Mucosa of gallbladder (tissue), 1 donor: ENCODE data around the gene LRRC73. TPM values are rescaled to one million over a fixed set of nuclear protein-coding genes. Genes with fewer than 3 reads are reported as not detected.
"Not testable (repeated sequence)": the region's sequence is repeated elsewhere in the genome, so short reads cannot be mapped to it uniquely, and the experiment has no call there.

Source experiments
- DNase-seq: peaks from one replicate; pipeline ENCODE4 v3.0.0-alpha.2; 2020; ENCODE audit warnings: low spot score
- total RNA-seq: library from RNA; stranded (reverse); gene quantifications from one replicate; pipeline ENCODE4 v1.2.1, GENCODE V29; 2021
- donor health status: DM: no; HTN: no; CAD: no.

Gene LRRC73
- 7.0 TPM for total RNA-seq

DNA sequence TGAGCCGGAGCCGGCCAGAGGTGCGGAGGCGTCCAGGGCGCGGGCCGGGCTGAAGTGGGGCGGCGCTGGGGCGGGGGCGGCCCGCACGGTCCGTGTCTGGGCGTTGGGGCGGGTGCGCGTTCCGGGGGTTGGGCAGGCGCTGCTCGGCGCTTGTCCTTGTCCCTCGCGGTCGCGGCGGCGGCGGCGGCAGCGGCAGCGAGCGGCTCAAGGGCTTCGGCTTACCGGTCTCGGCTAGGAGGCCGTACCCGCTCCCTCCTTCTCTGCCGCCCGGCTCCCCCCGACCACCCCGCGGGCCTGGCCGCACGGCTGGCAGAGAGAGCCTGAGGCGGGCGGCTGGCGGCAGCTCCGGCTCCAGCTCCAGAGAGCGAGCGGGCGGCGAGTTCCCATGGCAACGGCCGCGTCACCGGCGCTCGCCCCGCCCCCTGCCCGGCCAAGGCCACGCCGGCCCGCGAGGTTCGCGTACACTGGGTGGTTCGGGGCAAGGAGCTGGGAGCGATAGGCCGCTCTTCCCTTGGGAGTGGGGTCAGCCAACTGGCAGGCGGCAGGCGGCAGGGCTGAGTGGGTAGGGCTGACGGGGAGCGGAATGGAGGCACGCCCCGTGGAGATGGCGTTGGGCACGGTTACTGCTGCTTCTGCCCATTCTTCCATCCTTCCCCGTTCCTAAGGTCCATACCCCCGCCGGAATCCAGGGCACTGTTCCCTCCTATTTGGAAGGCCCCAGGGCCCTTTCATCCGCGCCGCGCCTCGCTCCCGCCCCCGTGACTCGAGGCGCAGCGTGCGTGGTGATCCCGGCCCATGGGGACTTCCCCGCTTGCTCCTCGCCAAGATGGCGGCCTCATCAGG, at the start of gene LRRC73:
LRRC73 (minus strand) TSS at position 363 of the 843 bp plus-strand sequence. CDS start 561 bp downstream, outside the sequence.
- peak; percentile 90 for DNase-seq

DNA sequence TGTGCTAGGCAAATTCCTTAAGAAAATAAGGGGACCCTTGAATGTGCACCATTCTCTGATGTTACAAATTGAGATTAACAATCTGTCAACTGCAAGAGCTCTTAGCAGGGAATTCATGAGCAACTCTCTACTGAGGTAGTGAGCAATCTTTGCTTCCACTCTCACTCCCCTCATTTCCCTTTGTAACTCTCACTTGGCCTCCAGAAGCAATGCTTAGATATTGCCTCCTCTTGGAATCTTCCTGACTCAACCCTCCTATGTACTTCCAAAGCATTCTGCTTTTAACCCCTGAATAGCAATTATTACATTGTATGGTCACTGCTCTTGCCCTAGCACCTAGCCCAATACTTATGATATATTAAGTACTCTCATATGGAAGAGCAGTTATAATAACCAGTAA, 49.2 kb upstream of the LRRC73 start:
- no peak for DNase-seq

GRCh38 chr6:43557620-43558019, 47.5 kb upstream of the LRRC73 start:
- DNase-seq, result not testable (repeated sequence)

GRCh38 chr6:43547222-43547621, 37.1 kb upstream of the LRRC73 start:
- DNase-seq, result no peak

DNA sequence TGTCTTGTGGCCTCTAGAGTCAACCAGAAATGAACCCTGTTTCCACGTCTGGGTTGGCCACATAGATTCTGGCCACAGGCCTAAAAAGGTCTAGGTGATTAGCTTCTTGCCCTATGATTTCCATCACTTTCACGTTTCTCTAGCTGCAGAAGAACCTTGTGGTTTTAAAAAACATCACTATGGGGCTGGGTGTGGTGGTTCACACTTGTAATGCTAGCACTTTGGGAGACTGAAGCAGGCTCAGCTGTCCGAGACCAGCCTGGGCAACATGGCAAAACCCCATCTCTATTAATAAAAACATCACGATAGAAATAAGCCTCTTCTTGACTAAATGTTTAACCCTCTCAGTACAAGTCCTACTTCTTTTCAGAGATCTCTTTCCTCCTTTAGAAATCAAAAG, 34.3 kb upstream of the LRRC73 start:
- DNase-seq, result no peak

DNA sequence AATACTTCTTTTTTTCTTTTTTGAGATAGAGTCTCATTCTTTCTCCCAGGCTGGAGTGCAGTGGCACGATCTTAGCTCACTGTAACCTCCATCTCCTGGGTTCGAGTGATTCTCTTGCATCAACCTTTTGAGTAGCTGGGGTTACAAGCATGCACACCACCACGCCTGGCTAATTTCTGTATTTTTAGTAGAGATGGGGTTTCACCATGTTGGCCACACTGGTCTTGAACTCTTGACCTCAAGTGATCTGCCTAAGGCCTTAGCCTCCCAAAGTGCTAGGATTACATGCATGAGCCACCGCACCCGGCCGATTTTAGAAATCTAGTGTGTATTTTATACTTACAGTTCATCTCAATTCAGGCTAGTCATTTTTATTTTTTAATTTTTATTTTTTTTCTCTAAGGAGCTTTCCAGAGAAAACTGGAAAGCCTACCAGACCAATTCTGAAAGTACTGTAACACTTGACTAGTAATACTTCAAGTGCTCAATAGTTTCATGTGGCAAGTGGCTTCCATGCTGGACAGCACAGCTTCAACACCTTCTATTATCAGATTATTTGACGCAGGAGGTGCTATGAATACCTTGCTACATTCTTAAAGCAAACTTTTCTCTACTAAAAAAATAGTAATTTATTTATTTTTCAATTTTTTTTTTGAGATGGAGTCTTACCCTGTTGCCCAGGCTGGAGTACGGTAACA, 31.8 kb upstream of the LRRC73 start:
- no peak for DNase-seq

GRCh38 chr6:43540507-43540906, 30.4 kb upstream of the LRRC73 start:
- no peak for DNase-seq

DNA sequence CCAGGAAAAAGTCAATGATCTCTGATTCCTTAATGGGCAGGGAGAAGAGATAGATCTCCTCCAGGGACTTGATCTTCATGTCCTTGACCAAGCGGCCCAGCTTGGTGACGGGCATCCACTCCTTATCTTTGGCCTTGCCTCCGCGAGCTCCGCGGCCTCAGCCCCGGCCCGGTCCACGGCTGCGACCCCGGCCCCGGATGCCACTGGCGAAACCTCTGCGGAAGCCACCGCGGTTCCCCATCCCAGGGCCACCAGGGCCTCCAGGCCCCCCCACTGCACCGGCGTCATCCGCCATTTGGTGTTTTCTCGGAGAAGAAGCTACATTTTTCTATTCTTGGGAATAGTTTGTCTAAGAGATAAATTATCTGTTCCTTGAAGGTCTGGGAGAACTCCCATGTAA, 29.3 kb upstream of the LRRC73 start:
- not testable (repeated sequence) for DNase-seq

DNA sequence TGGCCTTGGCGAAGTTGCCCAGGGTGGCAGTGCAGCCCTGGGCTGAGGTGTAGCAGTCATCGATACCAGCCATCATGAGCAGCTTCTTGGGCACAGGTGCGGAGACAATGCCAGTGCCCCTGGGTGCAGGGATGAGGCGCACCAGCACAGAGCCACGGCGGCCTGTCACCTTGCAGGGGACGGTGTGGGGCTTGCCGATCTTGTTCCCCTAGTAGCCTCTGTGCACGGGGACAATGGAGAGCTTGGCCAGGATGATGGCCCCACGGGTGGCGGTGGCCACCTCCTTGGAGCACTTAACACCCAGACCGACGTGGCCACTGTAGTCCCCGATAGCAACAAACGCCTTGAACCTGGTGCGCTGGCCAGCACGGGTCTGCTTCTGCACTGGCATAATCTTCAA, 28.8 kb upstream of the LRRC73 start:
- not testable (repeated sequence) for DNase-seq

DNA sequence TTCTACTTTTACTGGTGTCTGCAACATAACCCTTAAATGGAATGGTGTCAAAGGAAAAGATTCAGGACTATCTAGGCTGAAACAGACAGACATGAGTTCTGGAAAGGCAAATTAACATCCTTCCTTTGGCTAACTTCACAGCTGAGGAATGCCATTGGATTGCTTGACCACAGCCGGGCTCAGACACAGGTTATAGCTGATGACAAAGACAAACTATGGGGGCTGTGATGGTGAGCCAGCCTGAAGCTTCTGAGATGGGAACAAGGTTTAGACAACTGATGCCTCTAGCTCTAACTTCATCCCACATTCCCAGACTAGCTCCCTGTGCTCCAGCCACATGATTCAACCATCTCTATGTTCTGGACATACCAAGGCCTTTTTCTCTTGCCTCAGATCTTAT, 22.1 kb upstream of the LRRC73 start:
- no peak for DNase-seq

- DNase-seq, result no peak
Observed at GRCh38 chr6:43524483-43524961, 14.4 kb upstream of the LRRC73 start.

DNA sequence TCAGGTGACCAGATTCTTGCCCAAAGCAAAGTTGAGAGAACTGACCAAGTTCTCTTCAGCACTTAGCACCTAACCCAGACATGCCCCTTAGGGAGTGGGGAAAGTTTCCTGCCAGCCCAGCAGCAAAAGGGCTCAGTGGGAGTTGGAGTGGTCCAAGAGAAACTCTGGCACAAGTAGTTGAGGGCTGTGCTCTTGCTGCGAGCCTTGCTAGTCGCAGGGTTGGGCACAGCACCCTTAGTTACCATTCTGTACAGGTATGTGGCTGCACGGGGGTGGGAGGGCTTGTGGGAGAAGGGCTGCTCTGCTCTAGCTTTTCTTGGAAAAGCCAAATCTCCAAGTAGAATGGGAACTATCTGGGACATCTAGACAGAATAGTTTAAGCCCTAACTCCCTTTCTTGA, 13.1 kb upstream of the LRRC73 start:
- DNase-seq, result no peak

GRCh38 chr6:43522547-43523261, 12.6 kb upstream of the LRRC73 start:
- no peak for DNase-seq

GRCh38 chr6:43521836-43522235, 11.7 kb upstream of the LRRC73 start:
- DNase-seq, result no peak

- no peak for DNase-seq
Observed at GRCh38 chr6:43520097-43520496, 10.0 kb upstream of the LRRC73 start.

DNA sequence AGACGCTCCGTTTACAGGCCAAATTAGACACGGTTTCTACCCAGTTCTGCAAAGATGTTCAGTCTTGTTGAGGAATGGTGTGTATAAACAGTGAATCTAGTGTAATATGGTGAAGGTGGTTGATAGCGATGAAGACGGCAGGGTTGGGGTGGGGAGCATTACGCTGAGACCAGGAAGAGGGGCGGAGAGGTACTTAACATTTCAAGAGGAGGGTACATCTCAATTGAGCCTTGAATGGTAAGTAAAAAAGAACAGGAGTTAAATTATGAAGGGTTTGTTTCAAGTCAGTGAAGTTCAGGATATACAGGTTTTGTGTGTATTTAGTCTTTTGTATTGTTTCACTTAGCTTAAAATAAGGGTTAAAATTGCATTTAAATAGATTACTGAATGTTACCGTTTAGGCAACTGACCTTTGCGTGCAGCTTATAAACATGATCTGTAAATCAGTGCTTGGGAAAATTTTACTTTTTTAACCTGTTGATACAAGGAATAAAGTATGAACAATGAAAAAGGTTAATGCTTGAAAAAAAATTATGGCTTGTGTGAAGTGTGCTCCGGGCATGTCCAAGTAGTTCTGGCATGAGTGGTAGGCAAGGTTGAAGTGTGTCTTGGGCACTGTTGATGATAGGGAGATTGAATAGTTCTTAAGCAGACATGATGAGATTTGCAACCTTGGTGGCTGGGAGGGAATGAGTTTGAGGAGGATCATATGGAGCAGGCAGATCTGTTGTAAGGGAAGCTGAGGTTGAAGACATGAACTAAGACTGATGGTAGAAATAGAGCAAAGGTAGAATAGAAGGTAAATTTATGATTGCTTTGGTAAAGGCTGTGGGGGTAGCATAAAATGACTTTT, 7.6 kb upstream of the LRRC73 start:
- DNase-seq, result no peak

GRCh38 chr6:43516697-43517504, 6.8 kb upstream of the LRRC73 start, which contains the start of the genes POLR1C and YIPF3:
Gene POLR1C (plus strand): TSS chr6:43517089. CDS start chr6:43517110, 21 bp downstream.
Gene YIPF3 (minus strand): TSS chr6:43516926. CDS start chr6:43516807, 119 bp downstream.
- peak; percentile 99 for DNase-seq

- DNase-seq, result no peak
Observed at GRCh38 chr6:43516367-43516696, 6.2 kb upstream of the LRRC73 start.

- DNase-seq, result no peak
Observed at GRCh38 chr6:43515808-43516207, 5.7 kb upstream of the LRRC73 start.

- DNase-seq, result no peak
Observed at GRCh38 chr6:43511824-43512415, 1.8 kb upstream of the LRRC73 start.
